Common myeloid progenitor, CD34-positive (primary cell): ENCODE data around the gene FGF12.

Experiments
- CTCF ChIA-PET: fragments of 350-600 bp; sonication (Branson Sonifier 250); formaldehyde crosslinking; loops from one replicate; lab custom pipeline; 2021; ENCODE audit warnings: antibody characterized with exemption; lab: Charles Lee
- POLR2A ChIA-PET: fragments of 350-600 bp; sonication (Branson Sonifier 250); formaldehyde crosslinking; loops from one replicate; lab custom pipeline; 2021; ENCODE audit warnings: antibody characterized with exemption; lab: Charles Lee
- DNase-seq, 3 donors: peaks; one replicate each; pipeline versions ENCODE4 v3.0.0 to v3.0.0-alpha.2; 2013
- H3K27ac ChIP-seq, 2 experiments: 1 replicate in 1 of 2; 2 replicates in 1 of 2; pipeline ENCODE4 v1.7.0; 2013; ENCODE audit warnings: inconsistent platforms in 2 of 2, low read length in 2 of 2, mild to moderate bottlenecking in 2 of 2, low read depth in 1 of 2, moderate library complexity in 1 of 2; ENCODE audit not compliant: severe bottlenecking in 2 of 2, insufficient read depth in 1 of 2, poor library complexity in 1 of 2
- H3K27me3 ChIP-seq, 5 experiments: replicated peaks in 2 of 5; 1 replicate in 3 of 5; 2 replicates in 2 of 5; pipeline versions ENCODE4 v1.6.1 to v1.7.0; 2013; ENCODE audit warnings: low read length in 4 of 5, mild to moderate bottlenecking in 2 of 5, moderate library complexity in 2 of 5, inconsistent platforms in 1 of 5; ENCODE audit not compliant: insufficient read depth in 5 of 5, control insufficient read depth in 4 of 5
- H3K36me3 ChIP-seq, 4 experiments: 1 replicate in 2 of 4; 2 replicates in 2 of 4; pipeline versions ENCODE4 v1.6.1 to v1.7.0; 2013; ENCODE audit warnings: low read length in 3 of 4, control low read depth in 1 of 4, mild to moderate bottlenecking in 1 of 4; ENCODE audit not compliant: control insufficient read depth in 4 of 4, insufficient read depth in 4 of 4
- H3K4me1 ChIP-seq, 4 experiments: 1 replicate in 3 of 4; 2 replicates in 1 of 4; pipeline versions ENCODE4 v1.6.1 to v1.7.1; 2013; ENCODE audit warnings: low read length in 3 of 4, mild to moderate bottlenecking in 3 of 4, control low read depth in 1 of 4, inconsistent platforms in 1 of 4, moderate library complexity in 1 of 4; ENCODE audit not compliant: control insufficient read depth in 4 of 4, insufficient read depth in 4 of 4; ENCODE audit errors: control extremely low read depth in 1 of 4
- H3K4me3 ChIP-seq, 7 experiments: 1 replicate in 4 of 7; 2 replicates in 3 of 7; pipeline versions ENCODE4 v1.5.1 to v1.7.0; 2013; ENCODE audit warnings: mild to moderate bottlenecking in 7 of 7, low read length in 6 of 7, moderate library complexity in 6 of 7, inconsistent platforms in 2 of 7, low read depth in 2 of 7, control low read depth in 1 of 7; ENCODE audit not compliant: insufficient read depth in 4 of 7, control insufficient read depth in 1 of 7; ENCODE audit errors: extremely low read depth in 1 of 7
- H3K9me3 ChIP-seq, 5 experiments: 1 replicate in 4 of 5; 2 replicates in 1 of 5; pipeline versions ENCODE4 v1.6.1 to v1.7.1; 2013; ENCODE audit warnings: low read length in 4 of 5, mild to moderate bottlenecking in 2 of 5, inconsistent platforms in 1 of 5, low read depth in 1 of 5, moderate library complexity in 1 of 5; ENCODE audit not compliant: control insufficient read depth in 4 of 5, insufficient read depth in 2 of 5; ENCODE audit errors: control extremely low read depth in 1 of 5
- WGBS: methylation state at CpG from one replicate; pipeline ENCODE4 v1.1.5; 2013; ENCODE audit not compliant: insufficient coverage; 5-methylcytosine and 5-hydroxymethylcytosine counted together

Gene FGF12

GRCh38 chr3:192636517-192637444 lies 90.6 kb downstream of the FGF12 start:
- POLR2A ChIA-PET: no interaction called here
- DNase-seq: no peak
- Histone ChIP-seq H3K4me1 (no peaks in the 10 kb centered on the region), H3K27ac (no peak overlapping the region), H3K36me3 (no peaks in the 10 kb centered on the region), H3K9me3 (no peaks in the 10 kb centered on the region), H3K27me3 (no peaks in the 10 kb centered on the region), H3K4me3 (no peak overlapping the region)
- CTCF ChIA-PET: no interaction called here
- WGBS: 99% methylated on average over 7 of the region's 8 CpGs

GRCh38 chr3:192629429-192629828 lies 97.9 kb downstream of the FGF12 start:
- 82% methylated on average over 3 of the region's 3 CpGs for WGBS
- ChIA-PET CTCF (no interaction called here), POLR2A (no interaction called here)
- no peaks in the 10 kb centered on the region for H3K4me1 ChIP-seq
- no peaks in the 10 kb centered on the region for H3K36me3 ChIP-seq
- H3K27ac ChIP-seq: no peak overlapping the region
- no peaks in the 10 kb centered on the region for H3K9me3 ChIP-seq
- H3K27me3 ChIP-seq: no peaks in the 10 kb centered on the region
- no peak overlapping the region for H3K4me3 ChIP-seq
- no peak for DNase-seq

- WGBS: 92% methylated on average over 2 of the region's 3 CpGs
These were observed 105.4 kb downstream of the FGF12 start for GRCh38 chr3:192621909-192622308.

GRCh38 chr3:192620275-192620674 lies 107.1 kb downstream of the FGF12 start:
- Histone ChIP-seq H3K27me3 (no peaks in the 10 kb centered on the region), H3K36me3 (no peaks in the 10 kb centered on the region), H3K4me3 (no peak overlapping the region), H3K4me1 (no peaks in the 10 kb centered on the region), H3K27ac (no peak overlapping the region), H3K9me3 (no peaks in the 10 kb centered on the region)
- ChIA-PET CTCF (no interaction called here), POLR2A (no interaction called here)
- 100% methylated on average over 1 of the region's 3 CpGs for WGBS
- DNase-seq: no peak

More at GRCh38 chr3:192621909-192622308, 105.4 kb downstream of the FGF12 start:
- CTCF ChIA-PET: no interaction called here
- no peak overlapping the region for H3K27ac ChIP-seq
- DNase-seq: no peak
- no peaks in the 10 kb centered on the region for H3K36me3 ChIP-seq
- no peaks in the 10 kb centered on the region for H3K4me1 ChIP-seq
- POLR2A ChIA-PET: no interaction called here
- H3K9me3 ChIP-seq: no peaks in the 10 kb centered on the region
- no peaks in the 10 kb centered on the region for H3K27me3 ChIP-seq
- H3K4me3 ChIP-seq: no peak overlapping the region

GRCh38 chr3:192611411-192611810 lies 115.9 kb downstream of the FGF12 start:
- no peak for DNase-seq
- Histone ChIP-seq H3K9me3 (no peaks in the 10 kb centered on the region), H3K4me3 (no peak overlapping the region), H3K27me3 (no peaks in the 10 kb centered on the region), H3K4me1 (no peaks in the 10 kb centered on the region), H3K36me3 (no peaks in the 10 kb centered on the region), H3K27ac (no peak overlapping the region)
- ChIA-PET POLR2A (no interaction called here), CTCF (interaction anchor here (0.6 kb wide), 1 partner anchor 15 kb away, joined by 3 read pairs; no protein-coding TSS in a partner anchor)
- WGBS: 100% methylated on average over 1 of the region's 4 CpGs

GRCh38 chr3:192608726-192609600 lies 118.4 kb downstream of the FGF12 start:
- no peaks in the 10 kb centered on the region for H3K27me3 ChIP-seq
- DNase-seq: no peak
- 92% methylated on average over 2 of the region's 8 CpGs for WGBS
- no peaks in the 10 kb centered on the region for H3K9me3 ChIP-seq
- ChIA-PET CTCF (interaction anchor here (0.5 kb wide), 1 partner anchor 87 kb away, joined by 4 read pairs; no protein-coding TSS in a partner anchor), POLR2A (no interaction called here)
- H3K4me3 ChIP-seq: no peak overlapping the region
- no peaks in the 10 kb centered on the region for H3K36me3 ChIP-seq
- H3K4me1 ChIP-seq: no peaks in the 10 kb centered on the region
- H3K27ac ChIP-seq: no peak overlapping the region

- H3K36me3 ChIP-seq: no peaks in the 10 kb centered on the region
- H3K27me3 ChIP-seq: no peaks in the 10 kb centered on the region
- POLR2A ChIA-PET: no interaction called here
- H3K27ac ChIP-seq: no peak overlapping the region
- no peak for DNase-seq
- no peak overlapping the region for H3K4me3 ChIP-seq
- H3K9me3 ChIP-seq: no peaks in the 10 kb centered on the region
- WGBS: 100% methylated on average over 4 of the region's 4 CpGs
- CTCF ChIA-PET: no interaction called here
- H3K4me1 ChIP-seq: no peaks in the 10 kb centered on the region
These were observed 119.5 kb downstream of the FGF12 start for GRCh38 chr3:192607798-192608197.
